Mesothelial cell of epicardium (in vitro differentiated cells): ENCODE results near the gene WSCD2. TPM values are rescaled to one million over a fixed set of nuclear protein-coding genes. Genes with fewer than 3 reads are reported as not detected.

Experiments used
- DNase-seq, 2 experiments: peaks; one replicate each; pipeline ENCODE4 v3.0.0; 2021; ENCODE audit warnings: low spot score in 2 of 2; ENCODE audit not compliant: unreplicated experiment in 2 of 2
- H3K27ac Mint-ChIP-seq: 2 replicates; pipeline ENCODE4 v1.8.0; 2021; ENCODE audit warnings: mixed read lengths
- H3K27me3 Mint-ChIP-seq: 2 replicates; pipeline ENCODE4 v1.8.0; 2021; ENCODE audit warnings: low read depth, mixed read lengths
- H3K36me3 Mint-ChIP-seq: 2 replicates; pipeline ENCODE4 v1.8.0; 2021; ENCODE audit warnings: mixed read lengths
- H3K4me1 Mint-ChIP-seq: 2 replicates; pipeline ENCODE4 v1.8.0; 2021; ENCODE audit warnings: mixed read lengths
- H3K4me3 Mint-ChIP-seq: 2 replicates; pipeline ENCODE4 v1.8.0; 2021; ENCODE audit warnings: mild to moderate bottlenecking, moderate library complexity, mixed read lengths
- H3K9me3 Mint-ChIP-seq: 2 replicates; pipeline ENCODE4 v1.8.0; 2021; ENCODE audit warnings: mixed read lengths
- CTCF ChIP-seq: fragments of 200-600 bp; sonication (generic); IDR thresholded peaks from one replicate; pipeline ENCODE4 v1.5.0; 2021; ENCODE audit warnings: antibody characterized with exemption; ENCODE audit not compliant: unreplicated experiment
- total RNA-seq: library from RNA; stranded (reverse); gene quantifications from 3 replicates; pipeline ENCODE4 v1.2.1, GENCODE V29; 2021

WSCD2 gene
- total RNA-seq, 1 donor from 2014 or later: 0.13 TPM

GRCh38 chr12:108102363-108102762 lies 26.7 kb upstream of the WSCD2 start:
- DNase-seq: no peak
- Mint-ChIP-seq H3K36me3 (no peaks in the 10 kb centered on the region), H3K4me1 (no peaks in the 10 kb centered on the region), H3K4me3 (no peak overlapping the region), H3K27me3 (peaks cover 35% of the 10 kb centered on the region), H3K9me3 (no peaks in the 10 kb centered on the region), H3K27ac (no peak overlapping the region)
- no peak for TF ChIP-seq CTCF

- Mint-ChIP-seq H3K9me3 (no peaks in the 10 kb centered on the region), H3K4me3 (no peak overlapping the region), H3K27me3 (peaks cover 29% of the 10 kb centered on the region), H3K36me3 (no peaks in the 10 kb centered on the region), H3K4me1 (no peaks in the 10 kb centered on the region), H3K27ac (no peak overlapping the region)
- TF ChIP-seq CTCF: no peak
- DNase-seq: no peak
These were observed 26.0 kb upstream of the WSCD2 start for GRCh38 chr12:108103087-108103486.

- no peak overlapping the region for H3K4me3 Mint-ChIP-seq
These were observed 25.6 kb upstream of the WSCD2 start for GRCh38 chr12:108103517-108103916.

GRCh38 chr12:108104657-108105056 lies 24.4 kb upstream of the WSCD2 start:
- H3K4me1 Mint-ChIP-seq: no peaks in the 10 kb centered on the region
- DNase-seq: no peak
- no peaks in the 10 kb centered on the region for H3K9me3 Mint-ChIP-seq
- no peaks in the 10 kb centered on the region for H3K36me3 Mint-ChIP-seq
- H3K4me3 Mint-ChIP-seq: no peak overlapping the region
- no peak overlapping the region for H3K27ac Mint-ChIP-seq
- no peak for TF ChIP-seq CTCF
- peaks cover 15% of the 10 kb centered on the region for H3K27me3 Mint-ChIP-seq

More at GRCh38 chr12:108103517-108103916, 25.6 kb upstream of the WSCD2 start:
- Mint-ChIP-seq H3K36me3 (no peaks in the 10 kb centered on the region), H3K27me3 (peaks cover 26% of the 10 kb centered on the region), H3K9me3 (no peaks in the 10 kb centered on the region), H3K27ac (no peak overlapping the region), H3K4me1 (no peaks in the 10 kb centered on the region)
- DNase-seq: no peak
- no peak for TF ChIP-seq CTCF

GRCh38 chr12:108106599-108106998 lies 22.5 kb upstream of the WSCD2 start:
- TF ChIP-seq CTCF: no peak
- H3K9me3 Mint-ChIP-seq: no peaks in the 10 kb centered on the region
- no peak for DNase-seq
- no peaks in the 10 kb centered on the region for H3K36me3 Mint-ChIP-seq
- H3K4me1 Mint-ChIP-seq: no peaks in the 10 kb centered on the region
- peaks cover 3% of the 10 kb centered on the region for H3K27me3 Mint-ChIP-seq
- no peak overlapping the region for H3K27ac Mint-ChIP-seq
- no peak overlapping the region for H3K4me3 Mint-ChIP-seq

- H3K4me3 Mint-ChIP-seq: no peak overlapping the region
- no peak for DNase-seq
- TF ChIP-seq CTCF: no peak
- no peaks in the 10 kb centered on the region for H3K36me3 Mint-ChIP-seq
- H3K9me3 Mint-ChIP-seq: no peaks in the 10 kb centered on the region
- H3K27me3 Mint-ChIP-seq: peaks cover 3% of the 10 kb centered on the region
- H3K27ac Mint-ChIP-seq: no peak overlapping the region
- H3K4me1 Mint-ChIP-seq: peaks cover under 1% of the 10 kb centered on the region
These were observed 21.8 kb upstream of the WSCD2 start for GRCh38 chr12:108107293-108107692.
